ENCODE results near the gene LIMA1. TPM values are rescaled to one million over a fixed set of nuclear protein-coding genes. Genes with fewer than 3 reads are reported as not detected.

LIMA1 gene
- total and polyA plus RNA-seq, 9 of the 15 experiments (the other 6 are each of a cell fraction or from before 2014, with no cell fraction given): 20.2 to 37.8 (median 27.3) TPM

- TF ChIP-seq CREB5 (CRISPR knock-in tag; IDR thresholded peaks at IDR 0.05) (no peak), NR0B1 (IDR thresholded peaks at IDR 0.05; ENCODE audit: partially characterized antibody) (no peak), RAD21 (CRISPR knock-in tag; conservative IDR thresholded peaks at IDR 0.05 in 1 of 2, IDR thresholded peaks at IDR 0.05 in 1 of 2) (no peak)
Measured at GRCh38 chr12:50297996-50298395, 14.7 kb upstream of the LIMA1 start (continued).

GRCh38 chr12:50297027-50297426 is 13.7 kb upstream of the LIMA1 start:
- BruUV-seq (replicated peaks): no TSS peak
- Histone ChIP-seq H4K20me1 (replicated peaks; ENCODE audit: control insufficient read depth, insufficient read depth, low read length) (no peaks in the 10 kb centered on the region), H3K9me1 (ENCODE audit: control insufficient read depth, insufficient read depth, low read length) (no peaks in the 10 kb centered on the region), H3K9ac (ENCODE audit: insufficient read depth in 1 of 2, low read depth in 2 of 2, low read length in 2 of 2) (no peak overlapping the region), H3K9me3 (replicated peaks; ENCODE audit: control insufficient read depth, insufficient read depth, low read depth, low read length) (no peaks in the 10 kb centered on the region), H3K27ac (ENCODE audit: extremely low read depth, low read depth, low read length) (no peak overlapping the region), H3K4me3 (no peak overlapping the region), H3K4me1 (replicated peaks in 1 of 2; ENCODE audit: control insufficient read depth in 2 of 2, insufficient read depth in 2 of 2, low read length in 2 of 2) (no peaks in the 10 kb centered on the region; a peak in 1 of 5 replicates), H3K79me2 (ENCODE audit: control insufficient read depth, insufficient read depth, low read length) (no peaks in the 10 kb centered on the region), H3K36me3 (ENCODE audit: control insufficient read depth, insufficient read depth, low read length) (peaks cover 2% of the 10 kb centered on the region; the same call in 1 of the 3 replicates), H3K4me2 (ENCODE audit: insufficient read depth, low read length) (no peak overlapping the region), H3K27me3 (ENCODE audit: control insufficient read depth in 2 of 2, insufficient read depth in 2 of 2, low read length in 2 of 2) (no peaks in the 10 kb centered on the region), H2AFZ (ENCODE audit: low read depth, low read length) (no peak overlapping the region)
- FAIRE-seq: no peak
- CTCF ChIA-PET (ENCODE audit: low intra/inter-chr PET ratio): no interaction called here
- in situ Hi-C loops (cut with MboI): no loop called here
- WGBS (ENCODE audit: insufficient coverage, low coverage, missing lambda C conversion rate): 69% methylated on average over 3 of the region's 3 CpGs
- intact Hi-C loops (cut with micrococcal nuclease): no loop called here
- no peak for TF ChIP-seq FOXA1 (IDR thresholded peaks at IDR 0.05; ENCODE audit: borderline replicate concordance)
- TF ChIP-seq RAD51 (IDR thresholded peaks at IDR 0.05; ENCODE audit: borderline replicate concordance, low read depth): no peak
- TF ChIP-seq ELK1 (CRISPR knock-in tag; IDR thresholded peaks at IDR 0.05): no peak
- no peak for TF ChIP-seq THRB (CRISPR knock-in tag; conservative IDR thresholded peaks at IDR 0.05)
- TF ChIP-seq ZNF830 (CRISPR knock-in tag; IDR thresholded peaks at IDR 0.05): no peak
- no peak for TF ChIP-seq THRA (IDR thresholded peaks at IDR 0.05)
- TF ChIP-seq NR2C1 (IDR thresholded peaks at IDR 0.05): no peak
- no peak for TF ChIP-seq NR2C1 (tag; IDR thresholded peaks at IDR 0.05)
- no peak for TF ChIP-seq ZBTB2 (IDR thresholded peaks at IDR 0.05)
- no peak for TF ChIP-seq SLC30A9 (CRISPR knock-in tag; IDR thresholded peaks at IDR 0.05)
- ATAC-seq: no peak
- DNase-seq (ENCODE audit: extremely low read depth in 1 of 4, low spot score in 3 of 4): no peak
- POLR2A ChIA-PET: interaction anchor here (1.8 kb wide), 1 partner anchor 12 kb away, joined by 4 read pairs; no protein-coding TSS in a partner anchor
